Measurements from ENCODE around the gene MYO3B.
"Not testable (repeated sequence)": the region's sequence is repeated elsewhere in the genome, so short reads cannot be mapped to it uniquely, and the experiment has no call there.

Gene MYO3B

GRCh38 chr2:170264865-170265264 lies 86.9 kb downstream of the MYO3B start:
- no peak for DNase-seq

DNA sequence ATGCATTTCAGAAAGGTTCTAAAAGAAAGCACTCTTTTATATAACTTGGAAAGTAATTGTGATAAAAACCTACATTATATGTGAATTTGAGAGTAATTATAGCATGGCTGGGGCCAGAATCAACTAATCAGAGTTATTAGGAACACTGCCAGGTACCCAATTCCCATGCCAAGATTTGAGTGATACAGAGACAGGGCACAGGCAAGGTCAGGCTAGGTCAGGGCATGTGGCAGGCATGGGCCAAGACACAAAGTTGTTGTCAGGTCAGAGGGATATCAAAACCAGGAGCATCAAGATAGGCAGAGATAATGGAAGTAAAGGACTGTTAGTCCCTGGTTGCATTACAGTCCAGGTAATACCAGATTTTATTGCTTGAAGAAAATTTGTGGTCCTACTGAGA lies 87.4 kb downstream of the MYO3B start:
- DNase-seq, result no peak

DNA sequence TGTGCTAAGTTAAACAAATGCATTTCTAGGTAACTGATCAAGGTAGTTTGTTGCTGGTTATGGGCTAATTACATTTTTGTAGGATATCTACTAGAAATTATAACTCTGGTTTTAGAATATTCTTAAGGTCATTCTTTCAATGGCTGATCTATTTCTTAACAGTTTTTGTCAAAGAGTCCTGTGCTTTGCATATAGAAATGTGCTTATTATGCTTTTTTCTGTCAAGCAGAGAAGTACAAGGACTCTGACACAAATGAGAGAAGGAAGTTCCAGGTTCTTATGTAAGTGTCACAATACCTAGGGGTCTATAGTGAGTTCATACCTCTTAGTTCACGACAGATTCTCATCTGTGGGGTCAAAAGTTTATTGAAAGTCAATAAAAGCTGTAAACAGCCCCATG lies 88.4 kb downstream of the MYO3B start:
- no peak for DNase-seq

DNA sequence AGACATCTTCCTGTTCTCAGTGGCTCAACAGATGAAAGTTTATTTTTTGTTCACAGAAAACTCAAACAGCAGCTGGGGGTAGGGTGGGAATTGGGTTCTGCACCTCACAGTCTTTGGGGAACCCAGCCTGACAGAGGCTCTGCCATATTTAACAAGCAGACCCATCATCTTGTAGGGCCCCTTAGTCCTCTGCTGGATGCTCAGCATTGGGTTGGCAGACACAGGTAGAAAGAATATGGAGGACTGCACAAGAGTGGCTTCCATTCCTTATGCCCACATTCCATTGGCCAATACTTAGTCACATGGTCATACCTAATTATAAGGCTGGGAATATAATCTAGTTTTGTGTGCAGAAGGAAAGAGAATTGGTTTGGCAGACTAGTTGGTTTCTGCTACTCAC lies 89.1 kb downstream of the MYO3B start:
- no peak for DNase-seq

DNA sequence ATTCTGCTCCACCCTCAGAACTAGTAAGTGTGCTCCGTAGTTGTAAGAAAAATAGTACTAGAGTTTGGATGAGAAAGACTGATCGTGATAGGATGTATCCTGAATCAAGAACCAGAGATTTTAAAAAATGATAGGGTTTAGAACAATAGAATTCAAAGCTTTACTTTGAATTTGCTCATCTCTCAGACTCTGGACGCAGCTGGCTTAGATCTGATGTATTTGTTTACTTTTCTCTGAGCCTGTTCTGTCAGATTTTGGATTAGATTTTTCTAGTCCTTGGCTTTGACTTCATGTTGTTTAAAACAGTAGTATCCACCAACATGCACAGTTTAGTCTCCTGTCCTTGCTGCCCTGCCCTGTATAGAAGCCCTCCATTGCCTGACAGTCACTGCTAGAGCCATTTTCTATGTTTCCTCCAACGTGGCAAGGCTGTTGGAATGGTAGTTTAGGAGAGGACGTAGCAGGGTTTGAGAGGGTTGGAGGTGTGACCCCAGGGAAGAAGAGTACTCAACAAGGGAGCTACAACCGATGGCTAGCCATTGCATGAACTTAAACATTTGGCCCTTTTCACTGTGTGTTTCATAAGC lies 92.4 kb downstream of the MYO3B start:
- no peak for DNase-seq

- peak; percentile 86 for DNase-seq
Measured at GRCh38 chr2:170271340-170271739, 93.4 kb downstream of the MYO3B start.

- peak; percentile 58 for DNase-seq
Measured at GRCh38 chr2:170276056-170276455, 98.1 kb downstream of the MYO3B start.

- peak; percentile 100 for DNase-seq
Measured at GRCh38 chr2:170276925-170277629, 99.1 kb downstream of the MYO3B start.

DNA sequence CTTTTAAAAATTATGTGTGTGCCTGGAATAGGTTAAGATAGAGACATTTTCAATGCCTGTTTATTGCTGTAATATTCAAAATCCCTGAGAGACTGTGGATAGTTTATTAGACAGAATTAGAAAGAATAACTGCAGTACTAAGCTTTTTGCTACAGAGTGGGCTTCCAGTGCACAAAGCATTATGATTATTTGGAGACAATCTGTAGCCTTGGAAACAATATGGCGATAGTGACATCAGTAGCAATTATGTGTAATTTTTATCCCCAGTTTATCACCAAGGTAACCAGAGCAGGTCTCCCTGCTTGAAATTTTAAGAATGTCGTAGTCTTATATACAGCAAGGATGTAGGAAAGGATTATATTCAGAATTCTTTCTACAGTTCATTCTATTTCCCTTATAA lies 100.0 kb downstream of the MYO3B start:
- DNase-seq, result peak; percentile 96

DNA sequence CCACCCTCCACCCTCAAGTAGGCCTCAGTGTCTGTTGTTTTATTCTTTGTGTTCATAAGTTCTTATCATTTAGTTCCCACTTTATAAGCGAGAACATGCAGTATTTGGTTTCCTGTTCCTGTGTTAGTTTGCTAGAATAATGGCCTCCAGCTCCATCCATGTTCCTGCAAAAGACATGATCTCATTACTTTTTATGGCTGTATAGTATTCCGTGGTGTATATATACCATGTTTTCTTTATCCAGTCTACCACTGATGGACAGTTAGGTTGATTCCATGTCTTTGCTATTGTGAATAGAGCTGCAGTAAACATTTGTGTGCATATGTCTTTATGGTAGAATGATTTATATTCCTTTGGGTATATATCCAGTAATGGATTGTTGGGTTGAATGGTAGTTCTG lies 101.7 kb downstream of the MYO3B start:
- DNase-seq, result not testable (repeated sequence)

DNA sequence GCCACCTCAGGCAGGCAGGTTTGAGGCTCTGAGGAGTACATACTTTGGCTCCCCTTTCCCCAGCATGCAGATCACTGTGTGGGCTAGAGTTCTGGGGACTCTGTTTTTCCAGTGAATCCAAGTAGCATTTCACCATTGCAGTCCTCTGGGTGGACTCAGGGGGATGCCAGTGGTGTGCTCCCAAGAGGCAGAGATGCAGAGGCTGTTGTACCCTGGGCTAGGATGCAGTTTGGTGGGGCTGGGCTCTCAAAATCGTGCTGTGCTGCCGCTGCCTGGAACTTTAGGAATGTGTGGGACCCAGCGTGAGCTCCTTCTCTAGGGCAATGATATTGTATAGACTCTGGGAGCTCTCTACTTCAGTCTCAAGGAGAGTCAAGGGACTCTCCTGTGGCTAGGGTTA lies 104.9 kb downstream of the MYO3B start:
- DNase-seq, result no peak

DNA sequence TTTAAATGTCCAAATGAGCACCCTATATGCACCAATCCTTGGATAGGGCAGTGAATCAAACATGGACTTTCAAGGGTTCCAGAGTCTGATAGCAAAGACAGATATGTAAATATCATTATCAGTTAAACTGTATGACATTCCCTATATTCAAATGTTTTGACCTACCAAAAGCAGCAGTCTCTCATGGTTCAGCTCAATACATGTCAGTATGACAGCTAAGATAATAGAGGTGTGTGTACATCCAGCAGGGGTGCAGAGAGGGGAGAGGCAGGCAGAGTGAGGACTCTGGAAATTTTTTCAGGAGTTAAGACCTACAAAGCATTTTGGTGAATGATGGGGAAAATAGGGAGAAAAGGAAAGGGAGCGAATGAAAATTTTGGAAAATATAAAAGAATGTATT lies 106.3 kb downstream of the MYO3B start:
- DNase-seq, result no peak

DNA sequence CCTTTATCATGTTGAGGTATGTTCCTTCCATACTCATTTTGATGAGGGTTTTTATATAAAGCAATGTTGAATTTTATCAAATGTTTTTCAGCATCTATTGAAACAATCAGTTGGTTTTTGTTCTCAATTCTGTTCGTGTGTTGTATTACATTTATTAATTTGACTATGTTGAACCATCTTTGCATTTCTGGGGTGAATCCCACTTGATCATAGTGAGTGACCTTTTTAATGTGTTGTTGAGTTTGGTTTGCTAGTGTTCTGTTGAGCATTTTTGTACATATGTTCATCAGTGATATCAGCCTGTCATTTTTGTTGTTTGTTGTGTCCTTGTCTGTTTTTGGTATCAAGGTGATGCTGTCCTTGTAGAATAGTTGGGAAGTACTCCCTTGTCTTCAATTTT lies 110.9 kb downstream of the MYO3B start:
- no peak for DNase-seq

GRCh38 chr2:170291474-170291873 lies 113.5 kb downstream of the MYO3B start:
- no peak for DNase-seq

- no peak for DNase-seq
Measured at GRCh38 chr2:170292415-170292814, 114.5 kb downstream of the MYO3B start.

DNA sequence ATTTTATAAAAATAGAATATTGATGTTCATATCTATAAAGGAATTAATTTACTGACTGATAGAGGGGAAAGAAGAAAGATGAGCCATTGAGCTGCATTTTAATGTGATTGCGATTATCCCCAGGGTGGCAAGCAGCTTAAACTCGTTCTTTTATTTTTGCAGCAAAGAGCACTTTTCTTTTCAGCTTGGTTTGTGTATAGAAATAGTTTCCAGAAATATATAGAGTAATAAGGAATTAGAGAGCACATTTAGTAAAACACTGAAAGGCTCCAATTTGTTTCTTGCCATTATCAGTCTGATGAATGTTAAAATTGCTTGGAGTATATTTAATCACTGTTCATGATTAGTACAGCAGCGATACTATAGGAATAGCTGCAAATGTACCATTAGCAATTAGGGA lies 119.5 kb downstream of the MYO3B start:
- DNase-seq, result no peak

DNA sequence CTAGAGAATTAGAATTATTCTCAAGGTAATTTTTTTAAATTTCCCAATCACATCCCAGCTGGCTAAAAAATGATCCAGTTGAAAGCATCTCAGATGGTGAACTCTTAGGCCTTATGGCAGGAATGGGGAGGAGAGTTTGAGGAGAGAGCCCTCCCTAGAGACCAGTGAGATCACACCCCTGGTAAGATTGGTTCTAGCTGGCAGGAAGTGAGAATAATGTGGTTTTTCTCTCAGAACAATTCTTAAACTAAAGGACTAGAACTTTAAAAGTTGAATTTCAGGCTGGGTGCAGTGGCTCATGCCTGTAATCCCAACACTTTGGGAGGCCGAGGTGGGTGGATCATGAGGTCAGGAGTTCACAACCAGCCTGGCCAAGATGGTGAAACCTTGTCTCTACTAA lies 120.2 kb downstream of the MYO3B start:
- no peak for DNase-seq

DNA sequence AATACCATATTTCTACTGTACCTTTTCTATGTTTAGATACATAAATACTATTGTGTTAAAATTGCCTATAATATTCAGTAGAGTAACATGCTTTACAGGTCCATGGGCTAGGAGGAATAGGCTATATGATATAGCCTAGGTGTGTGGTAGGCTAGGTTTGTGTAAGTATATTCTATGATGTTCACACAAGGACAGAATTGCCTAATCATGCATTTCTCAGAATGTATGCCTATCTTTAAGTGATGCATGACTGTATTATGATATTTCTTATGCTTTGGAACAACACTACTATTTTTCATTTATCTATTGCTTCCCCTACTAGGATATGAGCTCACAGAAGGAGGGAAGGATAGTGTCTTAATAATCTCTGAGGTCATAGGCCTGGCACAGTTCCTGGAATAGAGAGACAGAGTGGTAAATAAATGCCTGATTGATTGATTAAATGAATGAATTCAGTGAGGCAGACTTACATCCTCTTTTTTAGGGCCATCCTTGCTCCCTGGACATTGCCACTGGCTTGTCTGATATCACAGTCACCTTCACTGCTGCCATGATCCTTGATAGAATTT lies 121.0 kb downstream of the MYO3B start:
- no peak for DNase-seq

- no peak for DNase-seq
Measured at GRCh38 chr2:170300993-170301392, 123.0 kb downstream of the MYO3B start.

DNA sequence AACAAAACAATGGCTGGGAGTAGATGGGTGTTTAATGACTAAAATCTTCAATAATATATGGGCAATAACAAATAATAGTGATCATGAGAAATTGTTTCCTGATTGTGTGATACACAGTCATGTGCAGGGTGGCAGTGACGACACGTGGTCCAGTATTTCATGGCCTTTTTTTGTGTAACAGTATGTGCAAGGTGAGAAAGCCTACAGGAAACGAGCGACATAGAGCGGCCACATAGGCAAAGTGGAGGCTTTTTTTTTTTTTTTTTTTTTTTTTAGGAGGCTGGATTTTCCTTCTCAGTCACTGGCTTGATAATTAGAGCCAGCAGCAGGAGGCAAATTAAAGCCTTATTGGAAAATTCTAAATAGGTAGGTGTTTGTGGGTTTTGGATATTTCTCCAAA lies 123.7 kb downstream of the MYO3B start:
- DNase-seq, result no peak

GRCh38 chr2:170305711-170306110 lies 127.8 kb downstream of the MYO3B start:
- DNase-seq, result no peak

GRCh38 chr2:170306293-170306873 lies 128.4 kb downstream of the MYO3B start:
- DNase-seq, result no peak

GRCh38 chr2:170307052-170307451 lies 129.1 kb downstream of the MYO3B start:
- no peak for DNase-seq

Data from NCI-H748 treated with DMSO at 0.1 percent for 48 hours (cell line).